ENCODE results near the gene SNX14. TPM values are rescaled to one million over a fixed set of nuclear protein-coding genes. Genes with fewer than 3 reads are reported as not detected.

The SNX14 gene
- polyA plus RNA-seq, 1 experiment, result 114 TPM

DNA sequence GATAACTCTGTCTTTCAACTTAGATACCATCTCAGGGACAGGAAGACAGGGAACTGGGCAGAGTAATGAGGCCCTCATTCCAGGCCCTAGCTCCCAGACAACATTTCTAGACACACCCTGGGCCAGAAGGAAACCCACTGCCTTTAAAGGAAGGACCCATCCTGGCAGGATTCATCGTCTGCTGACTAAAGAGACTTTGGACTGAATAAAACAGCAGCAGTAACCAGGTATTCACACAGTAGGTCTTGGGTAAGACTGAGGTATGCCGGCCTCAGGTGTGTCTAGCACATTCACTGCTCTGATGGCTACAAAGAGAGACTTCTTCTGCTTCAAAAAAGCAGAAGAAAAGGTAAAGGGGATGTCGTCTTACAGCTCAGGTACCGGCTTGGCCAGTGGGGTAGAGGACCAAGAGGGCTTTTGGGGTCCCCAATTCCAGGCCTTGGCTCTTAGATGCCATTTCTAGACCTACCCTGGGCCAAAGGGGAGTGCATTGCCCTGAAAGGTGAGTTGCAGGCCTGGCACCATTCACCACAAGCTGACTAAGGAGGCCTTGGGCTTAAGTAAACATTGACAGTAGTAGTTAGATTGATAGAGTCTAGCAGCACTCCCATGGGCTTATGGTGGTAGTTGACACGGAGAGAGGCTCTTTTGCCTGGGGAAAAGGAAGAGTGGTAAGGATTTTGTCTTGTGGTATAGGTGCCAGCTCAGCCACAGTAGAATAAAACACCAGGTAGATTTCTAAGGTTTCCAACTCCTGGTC lies 13.4 kb downstream of the SNX14 start:
- DNase-seq (ENCODE audit: low read depth, low spot score), result no peak
- H3K27ac ChIP-seq (ENCODE audit: low read depth, low read length), result peak overlapping the region; percentile 31
- POLR2A ChIA-PET, result interaction anchor here (0.8 kb wide), 1 partner anchor 13 kb away, joined by 3 read pairs; the partner anchor contains the start of gene SNX14

DNA sequence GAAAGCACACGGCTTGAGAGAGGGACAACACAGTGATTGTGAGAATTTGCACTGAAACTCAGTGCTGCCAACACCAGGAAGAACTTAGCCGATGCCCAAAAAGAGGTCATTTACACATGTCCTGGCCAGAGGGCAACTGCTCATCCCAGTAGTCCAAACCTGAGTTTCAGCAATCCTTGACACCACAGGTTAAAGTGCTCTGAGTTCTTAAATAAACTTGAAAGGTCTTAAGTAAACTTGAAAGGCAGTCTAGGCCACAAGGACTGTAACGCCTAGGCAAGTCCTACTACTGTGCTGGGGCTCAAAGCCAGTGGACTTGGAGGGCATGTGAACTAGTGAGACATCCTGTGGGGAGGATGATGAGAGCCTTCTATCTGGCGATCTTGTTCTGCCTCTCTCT lies 14.1 kb downstream of the SNX14 start:
- Histone ChIP-seq H3K27ac (ENCODE audit: low read depth, low read length) (no peak overlapping the region), H3K4me3 (ENCODE audit: low read depth, low read length) (no peak overlapping the region), H3K9me3 (ENCODE audit: control insufficient read depth, insufficient read depth, low read length) (no peaks in the 10 kb centered on the region), H3K27me3 (ENCODE audit: control insufficient read depth, insufficient read depth, low read length) (no peaks in the 10 kb centered on the region)
- TF ChIP-seq, protein P1, sequence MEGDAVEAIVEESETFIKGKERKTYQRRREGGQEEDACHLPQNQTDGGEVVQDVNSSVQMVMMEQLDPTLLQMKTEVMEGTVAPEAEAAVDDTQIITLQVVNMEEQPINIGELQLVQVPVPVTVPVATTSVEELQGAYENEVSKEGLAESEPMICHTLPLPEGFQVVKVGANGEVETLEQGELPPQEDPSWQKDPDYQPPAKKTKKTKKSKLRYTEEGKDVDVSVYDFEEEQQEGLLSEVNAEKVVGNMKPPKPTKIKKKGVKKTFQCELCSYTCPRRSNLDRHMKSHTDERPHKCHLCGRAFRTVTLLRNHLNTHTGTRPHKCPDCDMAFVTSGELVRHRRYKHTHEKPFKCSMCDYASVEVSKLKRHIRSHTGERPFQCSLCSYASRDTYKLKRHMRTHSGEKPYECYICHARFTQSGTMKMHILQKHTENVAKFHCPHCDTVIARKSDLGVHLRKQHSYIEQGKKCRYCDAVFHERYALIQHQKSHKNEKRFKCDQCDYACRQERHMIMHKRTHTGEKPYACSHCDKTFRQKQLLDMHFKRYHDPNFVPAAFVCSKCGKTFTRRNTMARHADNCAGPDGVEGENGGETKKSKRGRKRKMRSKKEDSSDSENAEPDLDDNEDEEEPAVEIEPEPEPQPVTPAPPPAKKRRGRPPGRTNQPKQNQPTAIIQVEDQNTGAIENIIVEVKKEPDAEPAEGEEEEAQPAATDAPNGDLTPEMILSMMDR (IDR thresholded peaks at IDR 0.05; ENCODE audit: low read depth, low read length), result no peak
- CTCF ChIA-PET, result no interaction called here
- POLR2A ChIA-PET, result no interaction called here
- DNase-seq (ENCODE audit: low read depth, low spot score), result no peak

More for the DNA sequence above, 13.4 kb downstream of the SNX14 start:
- Histone ChIP-seq H3K9me3 (ENCODE audit: control insufficient read depth, insufficient read depth, low read length) (no peaks in the 10 kb centered on the region), H3K4me3 (ENCODE audit: low read depth, low read length) (no peak overlapping the region), H3K27me3 (ENCODE audit: control insufficient read depth, insufficient read depth, low read length) (no peaks in the 10 kb centered on the region)
- CTCF ChIA-PET, result no interaction called here
- TF ChIP-seq, protein P1 (IDR thresholded peaks at IDR 0.05; ENCODE audit: low read depth, low read length), result no peak

DNA sequence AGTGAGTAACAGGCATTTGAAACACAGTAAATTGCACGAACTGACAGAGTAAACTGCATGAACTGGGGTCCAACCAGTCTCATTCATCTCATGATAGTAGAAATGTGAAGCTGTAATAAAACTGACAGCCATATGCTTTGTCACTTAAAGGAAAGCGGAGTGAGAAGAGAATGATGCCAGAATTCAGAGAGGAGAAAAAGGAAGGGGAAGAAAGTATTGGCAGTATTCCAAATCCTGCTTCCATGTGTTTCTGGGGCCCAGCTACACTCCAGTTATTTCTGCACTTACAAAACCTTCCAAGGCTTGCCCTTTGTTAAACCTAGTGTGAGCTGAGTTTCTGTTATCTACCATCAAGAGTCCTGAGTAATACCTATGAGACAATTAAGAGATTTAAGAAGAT lies 17.2 kb downstream of the SNX14 start:
- H3K27ac ChIP-seq (ENCODE audit: low read depth, low read length), result no peak overlapping the region
- DNase-seq (ENCODE audit: low read depth, low spot score), result no peak
- H3K27me3 ChIP-seq (ENCODE audit: control insufficient read depth, insufficient read depth, low read length), result no peaks in the 10 kb centered on the region
- TF ChIP-seq, protein P1 (IDR thresholded peaks at IDR 0.05; ENCODE audit: low read depth, low read length), result no peak
- ChIA-PET CTCF (interaction anchor here (1.3 to 1.5 kb wide), 2 partner anchors 39 to 92 kb away, joined by 3 read pairs; no protein-coding TSS in a partner anchor), POLR2A (no interaction called here)
- H3K4me3 ChIP-seq (ENCODE audit: low read depth, low read length), result no peak overlapping the region
- no peaks in the 10 kb centered on the region for H3K9me3 ChIP-seq (ENCODE audit: control insufficient read depth, insufficient read depth, low read length)

DNA sequence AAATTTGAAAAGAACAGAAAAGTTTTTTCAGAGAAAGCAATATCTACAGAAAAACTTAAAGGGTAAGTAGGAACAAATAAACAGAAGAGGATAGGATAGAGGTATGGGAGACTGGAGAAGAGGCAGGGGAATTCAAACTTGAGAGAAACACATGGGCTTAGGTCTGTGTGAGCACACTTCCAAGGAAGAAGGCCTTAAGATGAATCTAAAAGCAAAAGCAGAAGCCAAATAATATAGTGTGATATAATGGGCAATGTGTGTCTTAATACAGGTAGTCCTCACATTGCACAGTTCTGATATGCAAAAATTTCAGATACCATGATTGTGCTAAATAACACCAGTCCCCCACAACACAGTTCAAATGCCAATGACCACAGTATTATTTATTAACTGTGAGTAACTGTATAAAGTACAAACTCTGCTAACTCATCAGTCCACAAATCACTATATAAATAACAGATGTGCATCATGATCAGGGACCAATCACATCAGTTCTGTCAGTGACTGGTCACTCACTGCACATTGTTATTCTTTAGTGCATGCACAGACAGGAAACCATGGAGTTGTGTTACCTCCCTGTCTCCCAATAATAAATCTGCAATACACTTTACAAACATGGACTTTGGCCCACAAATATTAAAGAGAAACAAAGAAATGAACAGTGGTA lies 18.6 kb downstream of the SNX14 start:
- Histone ChIP-seq H3K4me3 (ENCODE audit: low read depth, low read length) (no peak overlapping the region), H3K9me3 (ENCODE audit: control insufficient read depth, insufficient read depth, low read length) (no peaks in the 10 kb centered on the region), H3K27me3 (ENCODE audit: control insufficient read depth, insufficient read depth, low read length) (no peaks in the 10 kb centered on the region), H3K27ac (ENCODE audit: low read depth, low read length) (no peak overlapping the region)
- TF ChIP-seq, protein P1 (IDR thresholded peaks at IDR 0.05; ENCODE audit: low read depth, low read length), result no peak
- CTCF ChIA-PET, result no interaction called here
- no peak for DNase-seq (ENCODE audit: low read depth, low spot score)
- POLR2A ChIA-PET, result no interaction called here

DNA sequence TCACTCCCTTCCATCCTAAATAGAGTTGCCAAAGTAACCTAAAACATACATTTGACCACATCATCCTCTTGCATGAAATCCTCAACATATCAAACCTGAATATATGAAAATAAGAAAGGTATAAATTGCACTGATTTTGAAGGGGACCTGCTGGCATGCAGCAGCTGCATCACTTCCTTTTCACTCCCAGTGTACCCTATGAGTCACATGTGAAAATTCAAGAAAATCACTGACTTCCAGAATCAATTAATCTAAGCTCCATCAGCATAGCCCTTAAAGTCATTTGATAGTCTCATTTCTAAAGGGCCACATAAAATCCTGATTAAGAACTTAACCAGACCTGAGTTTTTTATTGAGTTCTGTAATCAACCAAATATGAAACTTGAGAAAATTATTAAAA lies 24.3 kb downstream of the SNX14 start:
- DNase-seq (ENCODE audit: low read depth, low spot score), result no peak

More for the DNA sequence above, 24.3 kb downstream of the SNX14 start:
- ChIA-PET CTCF (interaction anchor here (0.6 to 1.1 kb wide), 2 partner anchors 32 to 215 kb away, joined by 3 read pairs; no protein-coding TSS in a partner anchor), POLR2A (interaction anchor here (0.7 kb wide), 1 partner anchor 74 kb away, joined by 5 read pairs; the partner anchor contains the start of gene SYNCRIP)
- TF ChIP-seq, protein P1 (IDR thresholded peaks at IDR 0.05; ENCODE audit: low read depth, low read length), result no peak
- peak overlapping the region; percentile 22 for H3K27ac ChIP-seq (ENCODE audit: low read depth, low read length)
- no peak overlapping the region for H3K4me3 ChIP-seq (ENCODE audit: low read depth, low read length)
- H3K27me3 ChIP-seq (ENCODE audit: control insufficient read depth, insufficient read depth, low read length), result no peaks in the 10 kb centered on the region
- H3K9me3 ChIP-seq (ENCODE audit: control insufficient read depth, insufficient read depth, low read length), result no peaks in the 10 kb centered on the region

Data from AG04450 (cell line).